ENCODE results near the gene USP6. TPM values are rescaled to one million over a fixed set of nuclear protein-coding genes. Genes with fewer than 3 reads are reported as not detected.
"Not testable (repeated sequence)": the region's sequence is repeated elsewhere in the genome, so short reads cannot be mapped to it uniquely, and the experiment has no call there.

The USP6 gene
- total and polyA plus RNA-seq, 2 donors: 0.14 to 0.30 TPM

GRCh38 chr17:5217562-5217961 lies 101.7 kb downstream of the USP6 start:
- not testable (repeated sequence) for H3K9me3 ChIP-seq (ENCODE audit: control insufficient read depth in 2 of 2, insufficient read depth in 1 of 2, low read length in 1 of 2); H3K27ac ChIP-seq (ENCODE audit: low read depth in 1 of 2, low read length in 1 of 2); DNase-seq (ENCODE audit: low read depth in 6 of 9, low spot score in 9 of 9); H3K4me3 ChIP-seq (ENCODE audit: low read length in 2 of 2); H3K27me3 ChIP-seq (ENCODE audit: control insufficient read depth in 2 of 2, insufficient read depth in 1 of 2, low read length in 1 of 2); H3K4me1 ChIP-seq (ENCODE audit: control insufficient read depth in 2 of 2, insufficient read depth in 2 of 2, low read length in 2 of 2)
- peaks cover 0 to 14% of the 10 kb centered on the region in 2 donors for H3K36me3 ChIP-seq (ENCODE audit: control insufficient read depth in 2 of 2, insufficient read depth in 2 of 2, low read length in 1 of 2)
- whole genome bisulfite sequencing: 97% methylated on average over 4 of the region's 5 CpGs

- no peak for DNase-seq (ENCODE audit: low read depth in 6 of 9, low spot score in 9 of 9)
- Histone ChIP-seq H3K27ac (ENCODE audit: low read depth in 1 of 2, low read length in 1 of 2) (no peak overlapping the region), H3K36me3 (ENCODE audit: control insufficient read depth in 2 of 2, insufficient read depth in 2 of 2, low read length in 1 of 2) (peaks cover 0 to 15% of the 10 kb centered on the region in 2 donors), H3K27me3 (ENCODE audit: control insufficient read depth in 2 of 2, insufficient read depth in 1 of 2, low read length in 1 of 2) (no peaks in the 10 kb centered on the region), H3K4me3 (ENCODE audit: low read length in 2 of 2) (no peak overlapping the region), H3K4me1 (ENCODE audit: control insufficient read depth in 2 of 2, insufficient read depth in 2 of 2, low read length in 2 of 2) (peaks cover 2 to 3% of the 10 kb centered on the region in 2 donors), H3K9me3 (ENCODE audit: control insufficient read depth in 2 of 2, insufficient read depth in 1 of 2, low read length in 1 of 2) (no peaks in the 10 kb centered on the region)
- 99% methylated on average over 6 of the region's 6 CpGs for WGBS
Measured at GRCh38 chr17:5219536-5219935, 103.7 kb downstream of the USP6 start.

- Histone ChIP-seq H3K9me3 (ENCODE audit: control insufficient read depth in 2 of 2, insufficient read depth in 1 of 2, low read length in 1 of 2) (no peaks in the 10 kb centered on the region), H3K27ac (ENCODE audit: low read depth in 1 of 2, low read length in 1 of 2) (no peak overlapping the region), H3K4me3 (ENCODE audit: low read length in 2 of 2) (no peak overlapping the region), H3K36me3 (ENCODE audit: control insufficient read depth in 2 of 2, insufficient read depth in 2 of 2, low read length in 1 of 2) (peaks cover 0 to 15% of the 10 kb centered on the region in 2 donors), H3K4me1 (ENCODE audit: control insufficient read depth in 2 of 2, insufficient read depth in 2 of 2, low read length in 2 of 2) (peaks cover 2 to 3% of the 10 kb centered on the region in 2 donors), H3K27me3 (ENCODE audit: control insufficient read depth in 2 of 2, insufficient read depth in 1 of 2, low read length in 1 of 2) (no peaks in the 10 kb centered on the region)
- DNase-seq (ENCODE audit: low read depth in 6 of 9, low spot score in 9 of 9): no peak
- 97% methylated on average over 5 of the region's 5 CpGs for WGBS
Measured at GRCh38 chr17:5220074-5220473, 104.2 kb downstream of the USP6 start.

- WGBS: 94% methylated on average over 12 of the region's 12 CpGs
- H3K4me1 ChIP-seq (ENCODE audit: control insufficient read depth in 2 of 2, insufficient read depth in 2 of 2, low read length in 2 of 2); DNase-seq (ENCODE audit: low read depth in 6 of 9, low spot score in 9 of 9); H3K9me3 ChIP-seq (ENCODE audit: control insufficient read depth in 2 of 2, insufficient read depth in 1 of 2, low read length in 1 of 2); H3K4me3 ChIP-seq (ENCODE audit: low read length in 2 of 2); H3K27me3 ChIP-seq (ENCODE audit: control insufficient read depth in 2 of 2, insufficient read depth in 1 of 2, low read length in 1 of 2): not testable (repeated sequence)
- Histone ChIP-seq H3K36me3 (ENCODE audit: control insufficient read depth in 2 of 2, insufficient read depth in 2 of 2, low read length in 1 of 2) (peaks cover 0 to 11% of the 10 kb centered on the region in 2 donors), H3K27ac (ENCODE audit: low read depth in 1 of 2, low read length in 1 of 2) (peak overlapping the region in 1 of 2 donors; percentile 87)
Measured at GRCh38 chr17:5221912-5222311, 106.1 kb downstream of the USP6 start.

Other genes with a start within 250 kb of the USP6 start
- gene C17orf107, start 216.5 kb upstream of the USP6 start, total RNA-seq: 0.57 TPM
- 1.2 TPM for gene C17orf107, start 216.5 kb upstream of the USP6 start, polyA plus RNA-seq
- 0.24 TPM for gene CHRNE, start 212.9 kb upstream of the USP6 start, total RNA-seq
- gene CHRNE, start 212.9 kb upstream of the USP6 start, polyA plus RNA-seq: 1.9 TPM
- gene GP1BA, start 183.8 kb upstream of the USP6 start, total RNA-seq: 0.14 TPM
- 0.09 TPM for gene GP1BA, start 183.8 kb upstream of the USP6 start, polyA plus RNA-seq
- 46.7 TPM for gene SLC25A11, start 176.0 kb upstream of the USP6 start, total RNA-seq
- 30.9 TPM for gene SLC25A11, start 176.0 kb upstream of the USP6 start, polyA plus RNA-seq
- gene RNF167, start 175.8 kb upstream of the USP6 start, total RNA-seq: 73.0 TPM
- gene RNF167, start 175.8 kb upstream of the USP6 start, polyA plus RNA-seq: 189 TPM
- 635 TPM for gene PFN1, start 167.5 kb upstream of the USP6 start, total RNA-seq
- gene PFN1, start 167.5 kb upstream of the USP6 start, polyA plus RNA-seq: 727 TPM
- 12.4 TPM for gene ENO3, start 164.9 kb upstream of the USP6 start, total RNA-seq
- 25.7 TPM for gene ENO3, start 164.9 kb upstream of the USP6 start, polyA plus RNA-seq
- 60.9 TPM for gene SPAG7, start 148.2 kb upstream of the USP6 start, total RNA-seq
- gene SPAG7, start 148.2 kb upstream of the USP6 start, polyA plus RNA-seq: 98.8 TPM
- gene CAMTA2, start 128.4 kb upstream of the USP6 start, total RNA-seq: 2.8 TPM
- gene CAMTA2, start 128.4 kb upstream of the USP6 start, polyA plus RNA-seq: 51.5 TPM
- gene INCA1, start 118.5 kb upstream of the USP6 start, total RNA-seq: 0.24 TPM
- gene INCA1, start 118.5 kb upstream of the USP6 start, polyA plus RNA-seq: 1.5 TPM
- gene KIF1C, start 118.1 kb upstream of the USP6 start, total RNA-seq: 10.8 TPM
- 15.4 TPM for gene KIF1C, start 118.1 kb upstream of the USP6 start, polyA plus RNA-seq
- 0.80 TPM for gene SLC52A1, start 80.6 kb upstream of the USP6 start, total RNA-seq
- gene SLC52A1, start 80.6 kb upstream of the USP6 start, polyA plus RNA-seq: 0.96 TPM
- gene ZFP3, start 37.6 kb upstream of the USP6 start, total RNA-seq: 3.3 TPM
- gene ZFP3, start 37.6 kb upstream of the USP6 start, polyA plus RNA-seq: 4.6 TPM
- 9.5 TPM for gene ZNF232, start 4.2 kb upstream of the USP6 start, total RNA-seq
- 9.9 TPM for gene ZNF232, start 4.2 kb upstream of the USP6 start, polyA plus RNA-seq
- gene ZNF594, start 75.8 kb downstream of the USP6 start, total RNA-seq: 12.2 TPM
- 5.0 TPM for gene ZNF594, start 75.8 kb downstream of the USP6 start, polyA plus RNA-seq
- 0.80 TPM for gene SCIMP, start 118.8 kb downstream of the USP6 start, total RNA-seq
- 5.1 TPM for gene SCIMP, start 118.8 kb downstream of the USP6 start, polyA plus RNA-seq
- 45.4 TPM for gene RABEP1, start 166.3 kb downstream of the USP6 start, total RNA-seq
- 31.3 TPM for gene RABEP1, start 166.3 kb downstream of the USP6 start, polyA plus RNA-seq